Hematopoietic multipotent progenitor cell treated with erythropoietin and hydrocortisone succinate and interleukin-3 and kit ligand, for 15 days (in vitro differentiated cells): ENCODE data around the gene VPS37C.
A peak's percentile ranks its signal among the peaks of the same experiment; 100 is the strongest.

Experiments
- DNase-seq: peaks from one replicate; pipeline ENCODE4 v3.0.0-alpha.2; 2015; ENCODE audit warnings: low spot score

The VPS37C gene

DNA sequence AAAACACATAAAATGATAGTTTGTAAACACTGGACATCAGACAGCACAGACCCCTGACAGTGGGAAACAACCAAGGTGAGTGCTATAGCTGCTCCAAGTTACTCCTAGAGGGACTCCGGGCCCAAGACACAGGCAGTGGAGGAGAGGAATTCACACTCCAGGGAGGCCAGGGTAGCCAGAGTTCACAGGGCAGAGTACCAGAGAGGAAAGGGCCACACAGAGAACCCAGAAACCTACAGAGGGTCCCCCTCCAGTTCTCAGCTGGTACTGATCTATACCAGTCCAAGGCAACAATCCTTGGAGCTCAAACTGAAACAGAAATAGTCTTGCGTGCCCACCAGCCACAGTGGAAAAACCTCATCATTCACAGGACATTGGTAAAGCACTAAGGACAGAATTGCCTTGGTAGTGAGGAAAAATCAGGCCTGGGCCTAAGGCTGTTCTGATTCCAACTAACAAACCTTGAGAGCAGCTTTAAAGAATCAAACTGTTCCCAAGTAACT lies 7.6 kb downstream of the VPS37C start:
- DNase-seq: no peak

DNA sequence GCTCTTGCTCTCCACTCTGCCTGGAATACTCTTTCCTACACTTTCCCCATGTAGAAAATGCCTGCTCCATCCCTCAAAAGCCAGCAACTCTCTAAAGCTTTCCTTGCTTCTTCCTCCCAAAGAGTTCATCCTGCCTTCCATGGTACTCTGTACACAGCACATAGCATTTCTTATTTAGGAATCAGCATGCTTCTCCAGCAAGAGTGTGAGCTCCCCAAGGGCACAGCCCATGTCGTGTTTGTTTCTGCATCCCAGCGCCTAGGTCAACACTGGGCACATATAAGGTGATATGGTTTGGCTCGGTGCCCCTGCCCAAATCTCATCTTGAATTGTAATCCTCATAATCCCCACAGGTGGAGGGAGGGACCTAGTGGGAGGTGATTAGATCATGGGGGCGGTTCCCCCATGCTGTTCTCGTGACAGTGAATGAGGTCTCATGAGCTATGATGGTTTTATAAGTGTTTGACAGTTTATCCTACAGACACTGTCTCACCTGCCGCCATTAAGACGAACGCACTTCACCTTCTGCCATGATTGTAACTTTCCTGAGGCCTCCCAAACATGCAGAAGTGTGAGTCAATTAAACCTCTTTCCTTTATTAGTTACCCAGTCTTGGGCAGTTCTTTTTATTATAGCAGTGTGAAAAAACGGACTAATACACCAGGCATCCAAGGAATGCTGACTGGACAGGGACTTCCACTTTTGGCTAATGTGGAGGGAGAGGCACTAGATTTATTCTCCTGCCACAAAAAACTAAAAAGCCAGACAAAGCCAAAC lies 8.2 kb downstream of the VPS37C start:
- no peak for DNase-seq

DNA sequence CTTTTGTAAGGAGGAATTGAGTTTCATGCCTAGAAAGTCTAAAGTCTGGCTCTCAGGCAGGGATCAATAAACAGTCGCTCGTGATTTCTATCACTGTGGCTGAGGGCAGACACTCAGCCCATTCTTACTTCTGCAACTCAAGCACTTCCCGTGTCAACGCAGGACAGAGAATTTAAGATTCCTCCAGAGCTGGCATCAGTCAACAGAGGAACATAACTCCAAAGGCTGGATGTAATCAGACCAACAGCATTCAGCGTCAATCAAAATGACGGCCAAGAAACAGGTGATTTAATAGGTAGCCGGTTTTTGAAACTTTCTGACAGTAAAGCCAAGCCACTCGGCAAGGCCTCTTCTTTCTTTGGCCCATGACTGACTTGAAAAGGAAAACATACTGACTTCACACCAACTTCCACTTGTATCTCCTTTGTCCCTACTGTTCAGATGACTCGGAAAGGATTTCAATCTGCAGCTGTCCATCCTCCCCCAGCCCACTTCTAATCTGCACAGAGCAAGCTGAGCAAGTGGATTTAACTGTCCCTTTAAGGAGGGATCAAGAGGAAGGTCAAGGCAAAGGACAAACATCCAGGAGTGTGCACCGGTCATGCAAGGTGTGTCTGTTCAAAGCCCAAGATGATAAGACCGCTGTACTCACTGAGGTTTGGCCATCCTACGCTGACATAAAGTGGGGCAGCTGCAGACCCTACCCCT lies 9.5 kb downstream of the VPS37C start:
- no peak for DNase-seq

DNA sequence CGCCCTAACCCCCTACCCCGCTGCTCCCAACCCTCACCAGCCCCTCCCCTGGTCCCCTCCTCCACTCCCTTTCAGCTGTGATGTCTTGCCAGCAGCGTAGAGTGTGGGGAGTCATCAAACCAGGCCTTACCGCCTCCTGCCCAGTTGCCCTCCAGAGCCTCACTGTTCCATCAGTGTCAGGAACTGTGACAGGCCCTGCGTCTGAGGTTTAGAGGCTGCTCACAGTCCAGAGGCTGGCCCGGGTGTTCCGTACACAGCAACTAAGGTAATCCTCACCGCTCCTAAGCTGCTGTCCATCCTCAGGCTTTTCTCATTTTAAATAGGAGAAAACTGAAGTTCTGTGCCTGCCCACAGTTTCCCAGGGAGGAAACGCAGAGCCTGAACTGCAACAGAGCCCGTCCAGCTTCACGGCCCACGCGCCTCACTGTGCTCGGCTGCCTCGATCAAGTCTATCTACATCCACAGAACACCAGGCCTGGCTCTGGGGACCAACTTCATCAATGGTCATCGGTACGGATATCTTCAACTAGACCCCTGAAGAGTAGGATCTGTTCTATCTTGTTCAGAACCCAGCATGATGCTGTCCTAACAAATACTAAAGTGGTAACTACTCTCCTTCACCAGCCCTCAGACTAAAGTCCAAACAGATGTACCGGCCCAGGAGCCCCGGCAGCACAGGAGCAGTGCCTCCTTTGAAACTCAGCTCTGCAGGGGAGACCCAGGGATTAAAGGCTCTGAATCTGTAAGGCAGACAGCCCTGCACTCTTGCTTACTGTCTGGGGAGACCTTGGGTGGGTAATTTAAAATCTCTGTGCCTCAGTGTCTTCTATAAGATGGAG lies 10.3 kb downstream of the VPS37C start:
- no peak for DNase-seq

DNA sequence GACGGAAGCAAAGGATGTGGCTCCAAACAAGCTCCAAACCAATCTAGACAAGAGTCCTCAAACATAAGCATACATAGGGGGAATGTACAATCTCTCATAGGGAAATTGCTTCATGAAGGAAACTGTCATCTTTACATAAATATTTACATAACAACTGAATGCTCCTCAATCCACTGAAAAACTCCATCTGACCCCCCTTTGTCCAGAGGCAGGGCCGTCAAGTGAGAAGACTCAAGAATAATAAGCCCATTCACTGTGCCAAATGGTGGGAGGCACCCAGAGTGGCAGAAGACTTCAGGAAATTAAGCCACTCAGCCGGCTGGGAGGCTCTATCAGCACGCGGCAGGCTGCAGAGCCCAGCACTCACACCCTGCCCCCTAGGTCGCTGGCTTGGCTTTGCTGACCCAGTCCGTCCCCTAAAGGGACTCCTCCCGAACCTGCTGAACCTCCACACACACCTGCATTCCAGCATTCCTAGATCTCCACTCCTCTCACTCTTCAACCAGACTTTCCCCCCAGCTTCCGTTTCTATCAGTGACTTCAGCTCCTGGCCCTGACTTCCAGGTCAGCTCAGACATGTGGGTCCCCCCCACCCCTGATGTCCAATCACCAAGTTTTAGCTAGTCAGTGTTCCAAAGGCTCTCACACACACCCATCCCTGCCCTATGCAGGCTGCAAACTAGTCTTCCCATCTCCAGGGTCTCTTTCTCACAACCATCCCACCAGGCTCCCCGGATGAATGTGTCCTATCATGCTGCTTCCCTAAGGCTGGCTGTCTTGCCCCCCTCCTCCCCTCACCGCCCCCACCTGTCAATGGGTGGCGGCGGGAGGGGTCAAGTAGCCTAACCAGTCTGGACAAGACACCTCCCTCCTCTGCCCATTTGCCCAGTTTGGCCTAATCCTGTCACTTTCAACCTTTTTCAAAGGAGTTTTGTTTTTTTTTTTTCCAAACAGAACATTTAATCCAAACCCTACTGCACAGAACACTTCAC lies 11.3 kb downstream of the VPS37C start:
- peak; percentile 64 for DNase-seq

DNA sequence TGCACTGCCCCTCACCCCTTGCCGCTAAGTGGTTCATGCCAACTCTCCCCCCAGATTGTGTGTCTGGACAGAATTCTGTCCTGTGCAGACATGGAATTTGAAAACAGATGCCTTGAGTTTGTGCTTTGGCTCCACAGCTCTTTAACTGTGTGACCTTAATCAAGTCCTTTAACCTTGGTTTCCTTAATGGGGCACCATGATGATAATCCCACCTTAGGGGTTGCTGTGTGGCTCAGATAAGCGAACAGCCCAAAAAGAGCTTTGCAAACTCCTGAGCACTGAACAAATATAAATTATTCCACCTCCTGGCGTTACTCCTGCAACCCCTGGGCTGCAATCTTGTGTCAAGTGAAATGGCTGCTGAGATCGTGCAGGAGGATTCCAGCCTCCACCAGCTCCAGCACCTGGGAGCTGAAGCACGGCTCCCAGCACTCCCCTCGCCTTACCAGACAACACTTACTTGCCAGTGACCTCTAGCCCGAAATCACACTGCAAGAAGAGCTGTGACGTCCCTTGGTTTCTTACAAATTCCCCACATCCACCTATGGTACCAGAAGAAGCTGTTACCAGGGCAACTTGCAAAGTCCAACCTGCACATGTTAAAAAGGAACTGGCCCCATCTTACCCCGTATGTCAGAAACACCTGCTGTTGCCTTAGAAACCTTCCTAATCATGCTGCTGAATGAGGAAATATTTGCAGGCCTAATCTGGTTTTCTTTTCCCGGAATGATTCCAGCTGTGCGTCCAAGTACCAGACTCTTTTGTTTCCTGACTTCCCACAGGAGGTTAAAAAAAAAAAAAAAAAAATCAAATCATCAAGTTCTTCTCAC lies 13.2 kb downstream of the VPS37C start:
- DNase-seq: no peak

DNA sequence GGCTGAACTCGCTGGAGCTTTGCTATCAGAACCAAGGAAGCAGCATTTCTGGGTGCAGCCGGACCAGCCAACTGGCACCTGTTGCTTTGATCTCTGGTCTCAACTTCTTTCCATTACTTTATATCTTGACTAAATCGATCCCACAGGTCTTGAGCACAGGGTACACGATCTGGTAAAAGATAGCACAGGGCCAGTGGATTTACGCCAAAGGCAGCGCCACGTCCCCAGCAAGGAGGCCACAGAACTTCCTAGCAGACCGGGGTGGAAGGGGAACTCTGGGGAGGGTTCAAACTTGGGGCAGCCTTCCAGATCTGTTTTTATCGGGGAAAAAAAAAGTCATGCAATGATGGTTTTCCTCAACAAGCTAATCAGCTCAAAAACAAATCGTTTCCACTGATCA lies 14.0 kb downstream of the VPS37C start:
- DNase-seq: no peak

DNA sequence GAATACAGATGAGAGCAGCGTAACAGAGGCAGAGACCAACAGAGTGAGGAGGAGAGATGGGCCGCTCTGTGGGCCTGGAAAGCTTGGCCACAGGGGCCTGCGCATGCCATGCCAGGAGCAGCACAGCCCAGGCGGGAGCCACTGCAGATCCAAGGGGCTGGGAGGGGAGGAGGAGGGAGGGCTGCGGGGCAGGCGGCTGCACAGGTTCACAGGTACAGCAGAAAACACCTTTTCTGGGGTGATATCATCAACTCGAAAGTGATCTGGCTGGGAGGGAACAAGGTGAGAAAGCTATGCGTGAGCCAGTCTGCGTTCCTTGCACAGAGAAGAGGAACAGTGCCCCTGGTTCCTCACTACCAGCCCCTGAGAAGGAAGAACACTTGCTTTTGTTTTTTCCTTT lies 14.8 kb downstream of the VPS37C start:
- no peak for DNase-seq

DNA sequence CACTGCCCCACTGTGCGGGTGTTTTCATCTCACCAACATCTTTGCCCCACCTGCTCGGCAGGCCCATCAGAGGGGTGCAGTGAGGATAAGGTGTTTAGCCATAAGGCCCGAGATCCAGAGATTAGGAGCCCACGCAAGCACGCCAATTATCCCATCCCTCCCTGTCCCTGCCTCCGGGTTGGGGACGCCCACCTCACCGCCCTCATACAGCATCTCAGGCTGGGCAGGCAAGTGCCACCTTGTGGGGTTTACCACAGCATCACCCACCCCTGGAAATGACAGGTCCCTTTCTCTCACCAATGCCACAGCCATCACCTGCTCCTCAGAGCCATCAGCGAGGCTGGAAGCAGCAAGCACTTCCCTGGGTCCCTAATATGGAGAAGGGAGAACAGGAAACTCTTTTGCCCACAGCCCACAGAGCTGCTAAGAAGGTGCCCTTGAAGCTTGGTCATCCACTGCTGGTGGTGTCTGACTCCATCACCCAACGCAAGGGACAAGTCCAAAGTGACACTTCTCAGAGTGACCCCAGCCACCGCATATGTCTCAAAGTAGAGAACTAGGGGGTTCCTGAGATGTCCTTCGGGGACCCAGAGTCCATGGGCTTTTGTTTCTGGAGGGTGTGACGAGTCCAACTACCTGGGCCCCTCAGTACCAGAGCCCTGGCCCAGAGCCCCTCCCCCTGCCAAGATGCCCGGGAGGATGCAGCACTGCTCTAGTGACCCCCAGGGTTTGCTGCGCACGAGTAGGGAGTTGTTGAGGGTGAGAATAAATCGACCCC lies 15.8 kb downstream of the VPS37C start:
- DNase-seq: no peak

DNA sequence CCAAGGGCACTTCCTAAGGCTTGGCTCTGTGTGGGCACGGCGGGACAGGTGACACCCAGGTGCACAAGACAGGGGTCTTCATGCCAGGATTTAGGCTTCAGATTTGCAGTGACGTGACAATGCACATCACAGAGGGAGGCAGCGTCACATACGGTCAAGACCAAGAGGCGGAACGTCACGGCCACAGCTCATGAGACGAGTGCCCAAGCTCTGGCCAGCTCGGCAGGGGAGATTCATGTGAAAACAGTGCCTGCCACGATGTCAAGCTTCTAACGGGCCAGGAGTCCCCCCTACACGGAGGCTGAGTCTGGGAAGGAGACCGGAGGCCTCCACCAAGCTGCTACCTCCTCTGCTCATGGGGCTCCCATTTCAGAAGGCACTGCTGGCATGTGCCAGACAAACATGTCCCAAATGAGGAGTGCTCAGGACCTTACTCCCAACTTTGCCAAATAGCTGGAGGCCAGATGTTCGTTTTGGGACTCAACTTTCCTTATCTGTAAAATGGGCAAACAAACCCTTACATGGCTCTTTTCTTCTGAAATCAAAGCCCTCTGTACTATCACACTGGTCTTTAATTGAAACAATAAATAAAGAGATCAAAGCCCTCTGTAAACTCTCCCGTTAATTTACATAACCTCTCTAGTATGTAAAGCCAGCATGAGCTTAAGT lies 16.6 kb downstream of the VPS37C start:
- no peak for DNase-seq

DNA sequence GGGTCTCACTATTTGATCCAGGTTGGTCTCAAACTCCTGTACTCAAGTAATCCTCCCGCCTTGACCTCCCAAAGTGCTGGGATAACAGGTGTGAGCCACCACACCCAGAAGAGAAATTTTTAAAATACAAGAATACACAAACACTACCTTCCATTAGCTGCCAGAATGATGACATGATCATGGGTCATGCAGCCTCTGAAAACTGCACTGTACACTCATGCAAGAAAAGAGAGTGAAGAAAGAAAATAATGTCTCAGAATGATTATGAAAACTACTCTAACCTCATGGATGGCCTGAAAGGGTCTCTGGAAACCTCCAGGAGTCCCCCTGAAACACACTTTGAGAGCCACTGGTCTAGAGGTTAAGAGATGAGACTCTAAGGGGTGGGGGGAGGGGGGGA lies 18.8 kb downstream of the VPS37C start:
- no peak for DNase-seq

DNA sequence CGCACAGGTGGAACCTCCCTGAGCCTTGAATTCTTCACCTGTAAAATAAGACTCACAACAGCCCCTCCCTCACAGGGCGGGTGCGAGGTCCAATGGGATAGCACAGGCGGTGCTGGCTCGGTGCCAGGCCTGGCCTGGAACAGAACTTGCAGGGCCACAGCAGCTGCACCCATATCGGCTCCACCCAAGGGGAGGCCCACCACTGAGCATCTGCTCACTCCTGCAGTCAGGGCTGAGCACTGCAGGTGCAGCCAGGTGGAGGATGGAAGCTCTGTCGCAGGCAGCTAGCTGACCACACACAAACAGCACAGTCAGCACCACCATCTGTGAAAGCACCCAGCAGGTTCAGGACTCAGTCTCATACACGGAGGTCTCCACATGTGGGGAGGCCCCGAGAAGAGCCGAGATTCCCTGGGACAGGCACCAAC lies 19.6 kb downstream of the VPS37C start:
- DNase-seq: peak; percentile 55

DNA sequence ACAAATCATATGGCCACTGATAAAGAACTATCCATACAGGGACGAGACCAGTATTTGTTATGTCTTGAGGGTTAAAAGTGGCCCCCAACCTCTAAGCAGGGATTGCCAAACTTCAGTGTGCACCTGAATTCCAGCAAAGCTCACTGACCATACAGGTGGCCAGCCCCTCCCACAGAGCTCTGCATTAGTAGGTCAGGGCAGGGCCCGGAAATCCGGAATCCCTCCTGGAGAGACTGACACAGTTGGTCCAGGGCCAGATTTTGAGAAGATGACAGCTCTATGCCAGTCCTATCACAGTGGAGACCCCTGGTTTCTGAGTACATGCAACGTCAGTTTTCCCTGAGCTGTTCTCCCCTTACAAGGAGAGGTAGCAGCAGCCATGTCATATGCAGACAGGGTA lies 20.8 kb downstream of the VPS37C start:
- DNase-seq: no peak

DNA sequence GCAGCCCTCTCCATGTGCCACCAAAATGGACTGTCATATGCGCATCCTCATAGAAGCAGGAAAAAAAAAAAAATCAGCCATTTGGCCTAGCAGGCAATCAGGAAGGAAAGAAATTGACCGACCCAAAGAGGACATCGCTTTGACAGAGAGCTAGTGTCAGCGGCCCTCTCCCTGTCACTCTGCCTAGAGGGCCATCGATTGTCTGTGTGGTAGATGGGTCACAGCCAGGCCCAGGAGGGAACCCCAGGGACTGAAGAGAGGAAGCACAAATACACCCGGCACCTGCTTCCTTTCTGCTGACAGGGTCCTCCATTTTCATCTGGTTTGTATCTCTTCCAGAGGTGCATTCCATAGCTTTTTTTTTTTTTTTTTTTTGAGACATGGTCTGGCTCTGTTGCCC lies 21.8 kb downstream of the VPS37C start:
- DNase-seq: no peak

DNA sequence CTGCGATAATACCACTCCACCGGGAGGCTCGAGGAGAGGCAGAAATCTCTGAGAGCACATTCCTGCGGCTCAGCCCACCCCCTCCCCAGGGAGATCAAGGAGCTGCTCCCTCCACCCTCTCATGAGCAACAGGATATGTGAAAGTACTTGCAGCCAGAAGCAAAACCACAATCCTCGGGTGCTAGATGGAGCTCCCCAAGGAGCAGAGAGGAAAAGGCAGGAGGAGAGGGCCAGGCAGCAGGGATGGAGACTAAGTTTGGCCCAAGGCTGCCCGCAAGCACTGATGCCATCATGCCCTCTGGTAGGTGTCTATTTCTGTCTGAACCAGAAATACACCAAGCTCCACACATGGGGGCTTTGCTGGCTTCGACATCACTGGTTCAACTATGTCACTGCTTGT lies 22.3 kb downstream of the VPS37C start:
- no peak for DNase-seq

DNA sequence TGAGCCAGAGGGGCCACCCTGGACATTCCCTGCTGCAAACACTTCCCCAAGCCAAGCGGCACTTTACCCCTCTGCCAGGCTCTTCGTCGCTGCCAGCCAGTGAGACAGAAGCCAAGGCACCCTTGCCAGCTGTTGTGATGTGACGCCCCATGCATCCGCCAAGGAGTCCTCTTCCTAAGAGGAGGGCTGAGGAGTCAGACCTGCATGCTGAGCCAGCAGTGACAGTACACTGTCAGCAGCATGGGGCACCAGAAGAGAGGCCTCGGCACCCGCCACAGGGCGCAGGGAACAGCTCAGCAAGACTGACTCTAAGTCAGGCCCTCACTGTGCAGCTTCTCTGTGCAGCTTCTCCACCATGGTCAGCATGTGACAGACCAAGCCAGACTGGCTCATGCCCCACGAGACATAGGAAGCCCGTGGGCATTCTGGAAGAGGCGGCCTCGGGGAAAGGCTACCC lies 26.4 kb downstream of the VPS37C start:
- no peak for DNase-seq

DNA sequence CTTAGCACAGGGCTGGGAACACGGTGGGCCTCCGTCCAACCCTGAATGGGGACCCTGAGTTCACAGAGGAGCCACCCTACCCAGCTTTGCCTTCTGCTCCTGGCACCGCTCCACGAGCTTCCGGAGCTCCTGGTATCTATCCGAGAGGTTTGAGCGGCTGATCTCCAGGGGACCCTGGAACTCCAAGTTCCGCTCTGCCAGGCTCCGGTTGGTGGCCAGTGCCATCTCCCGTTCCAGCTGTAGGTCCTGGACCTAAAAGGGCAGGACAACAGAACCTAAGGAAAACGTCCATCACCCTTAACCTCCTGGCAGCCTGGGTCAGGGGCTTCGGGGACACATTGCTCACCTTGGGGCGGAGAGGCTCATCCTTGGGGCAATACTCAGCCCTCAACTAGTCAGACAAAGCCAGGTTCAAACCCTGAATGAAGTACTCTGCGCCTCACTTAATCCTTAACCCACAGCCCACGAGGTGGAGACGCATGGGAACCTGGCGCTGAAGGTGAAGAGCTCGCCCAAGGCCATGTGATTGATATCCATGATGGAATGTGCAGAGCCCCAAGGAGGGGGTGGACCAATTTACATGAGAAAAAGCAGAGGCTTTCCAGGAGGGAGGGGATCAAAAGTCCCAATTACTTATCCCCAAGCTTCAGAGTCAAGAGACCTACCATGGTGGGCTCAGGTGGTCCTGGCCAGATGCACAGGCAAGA lies 27.1 kb downstream of the VPS37C start:
- DNase-seq: no peak

DNA sequence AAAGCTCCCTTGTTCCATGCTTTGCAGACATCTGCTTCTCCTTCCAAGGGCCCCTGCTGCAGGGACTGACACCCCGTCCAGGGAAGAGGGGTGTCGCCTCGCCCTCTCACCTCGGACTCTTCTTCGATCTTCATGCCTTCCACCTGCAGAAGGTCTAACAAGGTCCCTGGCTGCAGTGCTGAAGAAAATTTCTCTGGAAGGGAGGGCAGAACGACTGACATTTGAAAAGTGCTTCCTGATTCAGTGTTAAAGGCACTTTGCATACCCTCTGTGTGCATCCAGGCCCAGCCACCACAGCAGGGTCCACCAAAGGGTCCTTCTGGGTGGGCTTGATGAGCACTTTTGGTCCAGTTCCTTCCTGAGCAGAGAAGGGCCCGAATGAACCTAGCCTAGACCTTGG lies 28.1 kb downstream of the VPS37C start:
- DNase-seq: no peak
